Spinal cord (tissue), 10 donors: Measurements from ENCODE around the gene ARHGEF9. TPM values are rescaled to one million over a fixed set of nuclear protein-coding genes. Genes with fewer than 3 reads are reported as not detected.

Experiments used
- DNase-seq, 6 donors: peaks; one replicate each; pipeline versions ENCODE4 v3.0.0 to v3.0.0-alpha.2; 2013 to 2015; ENCODE audit warnings: low spot score in 6 of 6, low read depth in 4 of 6
- H3K27ac ChIP-seq: one replicate; pipeline ENCODE4 v1.5.1; 2013; ENCODE audit warnings: low read depth, low read length, control low read depth
- H3K27me3 ChIP-seq: one replicate; pipeline ENCODE4 v1.6.1; 2013; ENCODE audit warnings: low read length; ENCODE audit not compliant: control insufficient read depth, insufficient read depth
- H3K36me3 ChIP-seq: one replicate; pipeline ENCODE4 v1.6.1; 2013; ENCODE audit warnings: low read length; ENCODE audit not compliant: control insufficient read depth, insufficient read depth
- H3K4me1 ChIP-seq: one replicate; pipeline ENCODE4 v1.6.1; 2013; ENCODE audit warnings: low read length; ENCODE audit not compliant: control insufficient read depth, insufficient read depth
- H3K4me3 ChIP-seq: one replicate; pipeline ENCODE4 v1.5.1; 2013; ENCODE audit warnings: low read depth, low read length, control low read depth
- H3K9me3 ChIP-seq: one replicate; pipeline ENCODE4 v1.6.1; 2013; ENCODE audit warnings: low read length; ENCODE audit not compliant: control insufficient read depth, insufficient read depth
- WGBS: methylation state at CpG from one replicate; pipeline ENCODE4 v1.1.5; 2013; ENCODE audit warnings: missing lambda C conversion rate; ENCODE audit not compliant: insufficient coverage; 5-methylcytosine and 5-hydroxymethylcytosine counted together
- polyA plus RNA-seq, 2 donors: library from polyadenylated mRNA; unstranded; fragments of 120-200 nt; gene quantifications; one replicate each; pipeline ENCODE4 v1.2.1, GENCODE V29; 2013; ENCODE audit not compliant: insufficient read length in 2 of 2
- total RNA-seq, 2 donors: library from RNA; depleted of rRNA in 1 of 2; stranded (reverse); fragments of 120-200 nt in 1 of 2; fragments of >200 nt in 1 of 2; gene quantifications; one replicate each; pipeline versions ENCODE4 v1.2.3 to v1.2.4, GENCODE V29; 2013 to 2014
- donor health status: healthy.

ARHGEF9 gene
- total and polyA plus RNA-seq, 4 donors = 56.0 to 81.7 (median 65.8) TPM

DNA sequence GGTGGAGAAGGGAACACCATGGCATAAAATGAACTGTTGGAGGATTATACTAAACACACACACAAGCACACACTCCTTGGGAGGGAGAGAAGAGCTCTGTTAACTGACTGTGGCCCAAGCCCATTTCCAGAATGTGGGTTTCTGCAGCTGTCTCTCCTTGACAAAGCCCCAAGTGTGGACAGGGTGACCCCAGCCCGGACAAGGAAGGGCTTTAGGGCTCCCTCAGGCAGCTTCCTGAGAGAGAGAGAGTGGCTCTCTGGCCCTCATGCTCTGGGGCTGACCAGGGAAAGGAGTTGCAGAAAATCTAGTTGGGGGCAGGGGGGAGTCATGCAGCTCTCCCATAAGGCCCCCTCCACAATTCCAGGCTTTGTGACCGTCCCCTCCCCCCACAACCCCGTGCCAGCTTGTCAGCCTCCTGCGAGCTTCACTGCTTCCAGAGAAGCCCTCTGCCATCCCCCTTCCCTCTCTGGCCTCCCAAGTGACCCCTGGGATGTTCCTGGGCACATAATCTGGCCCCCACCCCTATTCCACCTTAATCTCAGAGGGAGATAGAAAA lies 590 bp downstream of the ARHGEF9 start:
- H3K27ac ChIP-seq = peak overlapping the region; percentile 78
- peak in 2 of 6 donors; percentile 2 to 57 for DNase-seq

DNA sequence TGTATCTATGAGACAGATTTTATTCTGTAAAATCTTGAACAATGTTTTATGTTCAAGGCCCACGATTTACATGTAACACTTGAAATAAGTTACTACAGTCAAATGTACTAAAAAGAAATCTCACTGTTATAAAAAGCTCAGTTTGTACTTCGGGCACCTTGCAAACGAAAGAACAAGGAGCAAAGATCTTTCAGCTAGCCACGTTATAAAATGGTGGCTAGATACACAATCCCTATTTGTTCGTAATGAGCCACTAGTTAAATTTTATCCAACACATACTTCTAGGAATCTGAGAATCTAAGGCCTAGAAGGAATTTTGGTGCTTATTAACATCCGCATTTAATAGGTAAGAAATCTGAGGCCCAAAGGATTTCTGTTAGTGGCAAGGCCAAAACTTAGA lies 2.5 kb downstream of the ARHGEF9 start:
- H3K4me3 ChIP-seq = no peak overlapping the region
- no peak overlapping the region for H3K27ac ChIP-seq
- H3K36me3 ChIP-seq = no peaks in the 10 kb centered on the region
- no peak for DNase-seq
- peaks cover 4% of the 10 kb centered on the region for H3K9me3 ChIP-seq
- WGBS = no CpG with 5 or more reads among the region's 6 CpGs
- peaks cover 15% of the 10 kb centered on the region for H3K4me1 ChIP-seq
- H3K27me3 ChIP-seq = no peaks in the 10 kb centered on the region

More for the DNA sequence above, 590 bp downstream of the ARHGEF9 start:
- Histone ChIP-seq H3K9me3 (no peaks in the 10 kb centered on the region), H3K4me3 (peak overlapping the region; percentile 44), H3K27me3 (no peaks in the 10 kb centered on the region), H3K36me3 (no peaks in the 10 kb centered on the region), H3K4me1 (peaks cover 15% of the 10 kb centered on the region)
- 34% methylated on average over 3 of the region's 4 CpGs for WGBS

DNA sequence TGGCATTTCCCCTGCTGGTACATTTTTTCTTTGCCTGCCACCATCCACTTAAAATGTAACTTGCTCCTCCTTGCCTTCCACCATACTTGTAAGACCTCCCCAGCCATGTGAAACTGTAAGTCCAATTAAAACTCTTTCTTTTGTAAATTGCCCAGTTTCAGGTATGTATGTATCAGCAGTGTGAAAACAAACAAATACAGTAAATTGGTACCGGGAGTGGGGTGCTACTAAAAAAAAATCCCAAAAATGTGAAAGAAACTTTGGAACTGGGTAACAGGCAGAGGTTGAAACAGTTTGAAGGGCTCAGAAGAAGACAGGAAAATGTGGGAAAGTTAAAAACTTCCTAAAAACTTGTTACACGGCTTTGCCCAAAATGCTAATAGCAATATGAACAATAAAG lies 16.3 kb downstream of the ARHGEF9 start:
- Histone ChIP-seq H3K27me3 (no peaks in the 10 kb centered on the region), H3K27ac (no peak overlapping the region), H3K4me1 (no peaks in the 10 kb centered on the region), H3K9me3 (peaks cover 2% of the 10 kb centered on the region), H3K36me3 (no peaks in the 10 kb centered on the region), H3K4me3 (no peak overlapping the region)
- DNase-seq = no peak
- 63% methylated on average over 1 of the region's 2 CpGs for WGBS

DNA sequence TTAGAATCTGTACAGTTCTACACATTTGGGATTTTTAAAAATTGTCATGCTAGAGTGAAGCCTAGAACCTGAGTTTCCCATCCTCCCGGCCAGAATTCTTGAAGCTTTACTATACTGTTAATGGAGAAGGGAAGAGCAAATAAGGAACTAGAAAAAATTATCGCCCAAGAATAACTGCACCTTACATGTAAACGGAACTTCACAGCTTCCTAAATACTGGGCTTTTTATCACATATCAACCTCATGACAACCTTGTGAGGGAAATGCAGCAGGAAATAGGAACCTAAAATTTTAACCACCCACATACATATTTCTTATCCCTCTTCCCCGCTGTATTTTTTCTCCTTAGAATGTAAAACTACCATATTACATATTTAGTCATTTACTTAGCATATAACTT lies 19.3 kb downstream of the ARHGEF9 start:
- no CpG with 5 or more reads among the region's 4 CpGs for WGBS
- Histone ChIP-seq H3K9me3 (peaks cover 2% of the 10 kb centered on the region), H3K27me3 (no peaks in the 10 kb centered on the region), H3K27ac (no peak overlapping the region), H3K36me3 (no peaks in the 10 kb centered on the region), H3K4me1 (no peaks in the 10 kb centered on the region), H3K4me3 (no peak overlapping the region)
- DNase-seq = no peak

DNA sequence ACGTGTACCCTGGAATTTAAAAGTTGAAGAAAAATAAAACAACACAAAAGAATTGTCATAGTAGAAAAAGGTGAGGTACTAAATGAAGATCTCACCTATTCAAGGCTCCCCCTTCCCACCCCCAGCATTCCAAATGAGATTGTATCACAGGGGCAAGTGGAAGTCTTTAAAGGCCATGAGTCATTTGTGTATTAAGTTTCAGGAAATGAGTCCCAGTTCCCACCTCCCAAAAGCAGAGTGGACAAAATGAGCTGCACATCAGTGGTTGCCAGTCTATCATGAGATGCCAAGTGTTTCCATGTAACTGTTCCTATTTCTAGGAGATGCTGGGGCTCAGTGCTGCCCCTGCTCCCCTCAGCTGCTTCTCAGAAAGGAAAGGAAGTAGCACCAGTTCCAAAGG lies 20.1 kb downstream of the ARHGEF9 start:
- H3K27ac ChIP-seq = no peak overlapping the region
- no peaks in the 10 kb centered on the region for H3K36me3 ChIP-seq
- DNase-seq = no peak
- H3K9me3 ChIP-seq = peaks cover 2% of the 10 kb centered on the region
- no peak overlapping the region for H3K4me3 ChIP-seq
- WGBS = no CpG with 5 or more reads among the region's 1 CpG
- H3K4me1 ChIP-seq = no peaks in the 10 kb centered on the region
- no peaks in the 10 kb centered on the region for H3K27me3 ChIP-seq

DNA sequence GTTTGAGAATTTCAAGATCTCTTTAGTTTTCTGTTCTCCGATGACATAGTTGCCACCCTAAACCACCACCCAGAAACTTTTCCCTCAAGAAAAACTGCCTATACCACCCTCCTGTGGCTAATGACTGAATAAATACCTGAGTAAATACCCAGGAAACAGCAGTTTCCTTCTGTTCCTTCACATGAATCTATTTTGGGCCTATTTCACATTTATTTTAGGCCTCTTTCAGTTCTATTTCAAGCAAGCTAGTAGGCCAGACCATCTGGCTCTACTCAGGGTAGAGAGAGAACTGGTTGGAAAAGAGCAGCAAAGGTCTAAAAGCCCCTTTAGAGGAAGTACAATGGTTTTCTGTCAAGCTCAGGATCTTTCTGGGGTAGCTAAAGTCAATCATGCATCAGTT lies 23.4 kb downstream of the ARHGEF9 start:
- no peaks in the 10 kb centered on the region for H3K9me3 ChIP-seq
- WGBS = 100% methylated on average over 1 of the region's 1 CpG
- no peaks in the 10 kb centered on the region for H3K27me3 ChIP-seq
- no peaks in the 10 kb centered on the region for H3K36me3 ChIP-seq
- no peak overlapping the region for H3K27ac ChIP-seq
- no peak overlapping the region for H3K4me3 ChIP-seq
- DNase-seq = no peak
- H3K4me1 ChIP-seq = no peaks in the 10 kb centered on the region

DNA sequence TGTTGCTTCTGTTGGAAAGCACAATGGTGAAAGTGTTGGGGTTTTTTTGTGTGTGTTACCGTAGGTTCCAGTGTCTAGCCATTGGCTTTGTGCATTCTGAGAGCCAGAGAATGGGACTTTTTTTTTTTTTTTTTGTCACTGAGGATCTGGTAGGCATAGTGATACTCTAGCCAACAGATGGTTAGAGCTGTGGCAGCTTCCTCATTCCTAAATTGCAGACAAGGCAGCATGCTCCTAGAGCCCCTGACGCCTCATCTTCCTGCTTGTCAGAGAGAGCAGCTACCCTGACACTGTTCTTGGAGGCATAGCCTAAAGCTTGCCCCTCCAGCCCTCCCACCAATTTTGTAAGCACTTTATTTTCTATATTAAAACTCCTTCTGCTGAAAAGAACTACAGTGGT lies 27.0 kb downstream of the ARHGEF9 start:
- no peak overlapping the region for H3K4me3 ChIP-seq
- no peak overlapping the region for H3K27ac ChIP-seq
- H3K36me3 ChIP-seq = no peaks in the 10 kb centered on the region
- no peaks in the 10 kb centered on the region for H3K27me3 ChIP-seq
- H3K4me1 ChIP-seq = no peaks in the 10 kb centered on the region
- 47% methylated on average over 2 of the region's 2 CpGs for WGBS
- DNase-seq = no peak
- no peaks in the 10 kb centered on the region for H3K9me3 ChIP-seq

DNA sequence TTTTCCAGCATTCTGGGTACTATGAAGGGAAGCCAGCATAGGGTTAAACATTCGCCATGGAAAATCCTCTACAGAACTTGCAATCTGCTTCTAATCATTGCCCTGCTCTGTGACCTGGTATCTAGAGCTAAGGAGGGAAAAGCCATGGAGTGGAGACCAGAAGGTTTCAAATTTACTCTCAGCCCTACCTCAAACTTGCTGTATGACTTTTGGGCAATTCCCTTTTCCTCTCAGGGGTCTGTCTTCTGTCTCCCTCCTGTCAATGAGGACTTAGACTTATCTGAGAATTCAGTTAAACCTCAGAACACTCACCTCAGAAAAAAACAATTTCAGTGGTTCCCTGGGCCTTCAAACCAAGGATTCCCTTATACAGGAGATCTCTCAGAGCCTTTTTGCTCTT lies 29.1 kb downstream of the ARHGEF9 start:
- no CpG with 5 or more reads among the region's 1 CpG for WGBS
- DNase-seq = no peak
- peak overlapping the region; percentile 93 for H3K27ac ChIP-seq
- peaks cover under 1% of the 10 kb centered on the region for H3K4me1 ChIP-seq
- H3K4me3 ChIP-seq = no peak overlapping the region
- no peaks in the 10 kb centered on the region for H3K36me3 ChIP-seq
- H3K9me3 ChIP-seq = no peaks in the 10 kb centered on the region
- H3K27me3 ChIP-seq = no peaks in the 10 kb centered on the region

DNA sequence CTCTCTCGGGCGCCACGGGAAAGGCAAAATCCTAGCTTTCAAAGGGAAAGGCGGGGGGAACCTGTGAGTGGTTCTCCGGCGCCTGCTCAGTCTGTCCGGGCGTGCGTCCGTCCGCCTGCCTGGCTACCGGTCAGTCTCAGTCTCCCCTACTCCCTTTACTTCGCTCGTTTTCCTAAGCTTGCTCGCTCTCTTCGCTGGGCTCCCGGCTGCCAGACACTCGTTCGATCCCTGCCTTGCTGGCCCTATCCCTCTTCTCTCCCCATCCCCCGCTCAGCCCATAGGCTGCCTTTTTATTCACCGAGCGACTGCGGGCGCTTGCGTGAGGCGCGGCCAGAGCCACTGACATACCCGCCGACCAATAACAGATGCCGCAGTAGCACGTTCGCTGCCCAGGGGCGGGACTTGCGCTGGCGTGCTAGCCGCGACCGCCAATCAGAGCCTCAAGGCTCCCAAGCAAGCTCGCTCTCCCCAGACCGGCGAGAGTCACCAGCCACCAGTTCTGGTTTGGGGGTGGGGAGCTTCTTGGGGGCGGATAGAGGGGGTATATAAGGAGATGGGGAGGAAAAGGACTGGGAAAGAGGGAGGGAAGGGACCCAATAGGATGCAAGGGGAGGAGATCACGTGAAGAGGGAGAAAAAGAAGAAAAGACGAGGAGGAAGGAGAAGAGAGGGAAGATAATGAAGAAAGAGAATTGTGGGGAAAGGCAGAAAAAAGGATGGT lies 30.0 kb downstream of the ARHGEF9 start:
- Histone ChIP-seq H3K4me1 (peaks cover 6% of the 10 kb centered on the region), H3K27ac (peak overlapping the region; percentile 93), H3K36me3 (no peaks in the 10 kb centered on the region), H3K4me3 (peak overlapping the region; percentile 67), H3K27me3 (no peaks in the 10 kb centered on the region), H3K9me3 (no peaks in the 10 kb centered on the region)
- 19% methylated on average over 44 of the region's 44 CpGs for WGBS
- DNase-seq = peak in 5 of 6 donors; percentile 71 to 98 (median 81)
